Measurements from ENCODE around the gene NOX5.

Gene NOX5

DNA sequence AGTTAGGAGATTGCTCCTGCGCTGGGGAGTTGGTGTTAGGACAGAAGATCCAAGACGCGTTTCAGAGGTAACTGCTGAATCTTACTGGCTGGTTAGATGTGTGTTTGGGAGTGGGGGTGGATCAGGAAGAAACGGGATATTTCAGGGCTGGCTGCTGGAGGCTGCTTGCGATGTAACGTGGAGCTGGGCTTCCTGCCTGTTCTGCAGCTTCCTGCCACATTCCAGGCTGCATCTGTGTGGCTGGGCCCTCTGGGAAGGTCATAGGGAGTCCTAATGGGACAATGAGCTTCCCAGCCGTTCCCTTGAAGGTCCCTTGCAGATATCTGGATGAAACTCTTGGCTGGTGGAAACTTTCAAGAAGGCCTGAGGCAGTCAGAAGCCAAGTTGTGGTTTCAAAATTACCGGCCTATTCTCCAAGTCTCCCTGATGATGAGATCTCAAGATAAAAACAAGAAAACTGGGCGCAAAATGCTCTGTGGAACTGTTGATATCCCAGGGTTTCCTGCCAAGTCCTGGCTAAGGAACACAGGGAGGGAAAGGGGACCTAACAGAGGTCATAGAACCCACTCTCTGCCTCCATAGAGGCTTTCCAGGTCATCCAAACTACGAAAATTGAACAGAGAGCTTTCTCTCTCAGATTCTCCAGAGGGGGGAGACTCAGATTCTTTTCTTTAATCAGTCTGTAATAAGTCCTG, 67.0 kb downstream of the NOX5 start:
- DNase-seq (ENCODE audit: low spot score): peak; percentile 50

DNA sequence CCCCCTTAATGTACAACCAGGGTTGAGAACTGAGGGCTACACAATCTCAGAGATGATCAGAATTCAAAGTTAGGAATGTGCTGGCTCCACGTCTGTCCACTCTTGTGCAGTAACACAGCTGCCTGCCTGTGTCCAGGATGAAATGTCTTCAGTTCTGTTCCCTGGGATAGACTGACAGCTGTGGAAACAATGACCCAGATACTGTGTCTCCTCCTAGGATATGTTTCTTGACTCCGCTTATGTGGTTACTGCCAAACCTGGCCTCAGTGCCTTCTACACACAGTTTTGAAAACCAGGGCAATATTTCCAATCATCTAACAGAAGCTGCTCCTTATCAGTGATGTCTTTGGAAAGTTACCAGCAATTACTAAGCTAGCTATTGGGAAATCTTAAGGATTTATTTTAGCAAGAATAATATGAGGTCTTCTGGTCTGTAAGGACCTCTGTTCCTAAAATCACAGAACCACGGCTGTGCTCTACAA, 67.6 kb downstream of the NOX5 start:
- DNase-seq (ENCODE audit: low spot score): peak; percentile 39

DNA sequence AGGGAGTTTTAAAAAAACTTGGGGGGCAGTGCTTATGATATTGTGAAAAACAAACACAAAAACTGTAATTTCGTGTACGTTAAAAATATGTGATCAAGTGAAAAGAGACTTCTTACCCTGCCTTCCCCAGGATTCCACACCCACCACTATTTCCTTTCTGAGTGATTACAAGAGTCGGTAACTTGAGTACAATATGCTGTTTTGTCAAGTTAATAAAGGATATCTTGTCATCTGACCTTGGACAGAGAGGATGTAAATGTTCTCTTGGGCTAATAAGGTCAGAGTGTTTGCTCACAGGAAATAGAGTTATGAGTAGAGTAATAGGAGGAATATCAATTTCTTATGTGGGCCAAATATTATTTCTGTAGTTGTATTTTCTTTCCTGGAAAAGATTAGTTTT, 68.1 kb downstream of the NOX5 start:
- no peak for DNase-seq (ENCODE audit: low spot score)

DNA sequence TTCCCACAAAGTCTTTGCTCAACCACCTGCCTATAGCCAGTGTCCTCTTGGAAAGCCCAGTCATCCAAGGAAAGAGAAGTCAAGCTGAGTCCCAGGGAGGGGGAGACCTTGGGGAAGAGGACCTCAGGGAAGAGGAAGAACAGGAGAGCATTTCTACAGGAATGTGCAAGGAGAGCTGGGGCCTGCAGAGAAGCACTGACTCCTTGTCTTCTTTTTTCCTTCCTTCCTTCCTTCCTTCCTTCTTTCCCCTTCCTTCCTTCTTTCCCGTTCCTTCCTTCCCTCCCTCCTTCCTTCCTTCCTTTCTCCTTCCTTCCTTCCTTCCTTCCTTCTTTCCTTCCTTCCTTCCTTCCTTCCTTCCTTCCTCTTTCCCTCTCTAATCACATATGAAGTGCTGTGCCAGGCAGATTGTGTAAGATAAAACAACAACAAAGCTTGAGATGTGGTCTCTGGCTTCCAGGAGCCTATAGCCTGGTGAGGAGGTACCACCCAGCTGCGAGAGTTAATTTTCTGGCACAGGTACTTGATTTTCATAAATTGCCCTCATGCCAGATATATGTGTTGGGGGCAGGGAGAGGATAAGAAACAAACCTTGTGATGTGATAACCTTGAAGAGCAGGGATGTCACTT, 70.0 kb downstream of the NOX5 start:
- DNase-seq (ENCODE audit: low spot score): no peak

DNA sequence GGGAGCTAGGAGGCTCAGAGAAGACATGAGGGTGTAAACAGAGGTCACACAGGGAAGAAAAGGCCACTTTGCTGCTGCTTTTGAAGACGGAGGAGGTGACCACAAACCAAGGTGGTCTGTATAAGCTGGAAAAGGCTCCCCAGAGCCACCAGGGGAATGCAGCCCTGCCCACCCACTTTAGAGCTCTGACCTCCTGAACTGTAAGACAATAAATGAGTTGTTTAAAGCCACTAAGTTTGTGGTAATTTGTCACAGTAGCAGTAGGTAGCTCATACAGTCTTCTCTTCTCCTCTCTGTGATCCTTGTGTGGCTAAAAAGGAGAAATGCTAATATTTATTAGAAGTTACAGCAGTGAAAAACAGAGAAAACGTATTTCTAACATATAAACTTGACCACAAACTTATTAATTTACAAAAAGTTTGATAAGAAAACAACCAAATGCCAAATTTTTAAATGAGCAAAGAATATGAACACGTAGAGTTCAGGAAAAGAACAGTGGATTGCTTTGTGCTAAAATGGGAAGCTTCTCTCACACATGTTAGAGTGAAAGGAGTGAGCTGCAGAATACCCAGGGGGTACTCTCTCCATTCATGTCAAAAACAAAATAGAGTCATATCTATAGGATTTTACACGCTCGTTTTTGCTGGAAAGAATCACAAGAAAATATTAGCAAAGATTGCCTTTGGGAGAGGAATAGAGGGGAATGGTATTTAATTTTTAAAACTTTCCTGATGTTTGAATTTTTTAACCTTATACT, 71.0 kb downstream of the NOX5 start:
- DNase-seq (ENCODE audit: low spot score): no peak

DNA sequence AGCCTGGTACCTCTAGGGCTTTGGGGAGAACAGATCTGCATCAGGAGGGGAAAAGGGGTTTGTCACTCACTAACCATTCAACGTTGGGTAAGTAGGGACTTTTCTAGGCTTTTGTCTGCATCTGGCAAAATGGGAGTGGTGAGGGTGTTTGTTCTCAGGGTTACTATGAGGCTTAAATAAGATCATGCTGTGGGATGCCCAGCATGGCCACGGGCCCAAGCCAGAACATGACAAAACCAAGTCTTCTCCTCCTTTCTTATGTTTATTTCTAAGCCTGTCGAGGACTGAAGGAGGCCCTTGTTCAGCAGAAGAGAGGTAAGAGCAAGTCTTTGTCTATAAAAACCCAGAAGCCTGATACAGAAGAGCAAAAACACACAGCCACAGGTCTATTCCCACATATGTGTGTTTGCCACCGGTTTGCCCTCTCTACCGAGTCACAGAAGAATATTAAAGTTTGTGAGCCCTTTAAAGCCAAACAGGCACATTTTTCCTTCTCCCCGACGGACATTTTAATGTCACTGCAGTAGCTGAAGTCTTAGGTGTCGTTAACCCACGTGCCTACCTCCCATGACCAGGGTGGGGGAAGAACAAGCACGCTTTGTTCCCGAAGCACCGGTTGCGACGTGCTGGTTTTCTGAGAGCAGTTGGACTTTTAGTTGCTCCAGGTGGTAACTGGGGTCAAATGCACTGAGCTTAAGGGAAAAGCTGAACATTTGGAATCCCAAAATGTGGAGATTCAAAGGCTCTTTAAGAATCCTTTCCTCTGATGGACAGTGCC, 72.1 kb downstream of the NOX5 start:
- DNase-seq (ENCODE audit: low spot score): no peak

DNA sequence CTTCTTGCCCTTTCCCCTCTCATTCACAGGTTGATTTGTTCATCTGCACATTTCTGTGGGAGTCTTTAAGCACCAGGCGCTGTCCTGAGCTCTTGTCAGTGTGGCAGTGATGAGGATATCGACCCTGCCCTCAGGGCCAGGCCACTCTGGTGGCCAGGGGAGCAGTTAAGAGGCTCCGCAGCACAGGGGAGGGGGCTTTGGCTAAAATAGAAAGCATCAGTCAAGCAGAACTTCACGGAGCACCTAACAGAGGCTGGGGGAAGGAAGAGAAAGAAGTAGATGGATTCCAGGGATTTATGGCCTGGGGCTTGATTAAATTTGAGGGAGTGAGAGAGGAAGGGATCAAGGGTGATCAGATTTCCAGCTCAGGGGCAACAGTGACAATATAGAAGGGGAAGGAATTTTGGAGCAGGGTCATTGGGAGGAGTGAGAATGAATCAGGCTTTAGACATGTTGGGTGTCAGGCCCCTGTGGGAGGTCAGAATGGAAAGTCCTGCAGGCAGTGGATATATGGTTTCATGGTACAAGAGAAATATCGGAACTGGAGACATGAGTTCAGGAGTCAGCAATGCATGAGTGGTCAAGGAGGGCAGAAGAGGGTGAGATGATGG, 73.0 kb downstream of the NOX5 start:
- no peak for DNase-seq (ENCODE audit: low spot score)

DNA sequence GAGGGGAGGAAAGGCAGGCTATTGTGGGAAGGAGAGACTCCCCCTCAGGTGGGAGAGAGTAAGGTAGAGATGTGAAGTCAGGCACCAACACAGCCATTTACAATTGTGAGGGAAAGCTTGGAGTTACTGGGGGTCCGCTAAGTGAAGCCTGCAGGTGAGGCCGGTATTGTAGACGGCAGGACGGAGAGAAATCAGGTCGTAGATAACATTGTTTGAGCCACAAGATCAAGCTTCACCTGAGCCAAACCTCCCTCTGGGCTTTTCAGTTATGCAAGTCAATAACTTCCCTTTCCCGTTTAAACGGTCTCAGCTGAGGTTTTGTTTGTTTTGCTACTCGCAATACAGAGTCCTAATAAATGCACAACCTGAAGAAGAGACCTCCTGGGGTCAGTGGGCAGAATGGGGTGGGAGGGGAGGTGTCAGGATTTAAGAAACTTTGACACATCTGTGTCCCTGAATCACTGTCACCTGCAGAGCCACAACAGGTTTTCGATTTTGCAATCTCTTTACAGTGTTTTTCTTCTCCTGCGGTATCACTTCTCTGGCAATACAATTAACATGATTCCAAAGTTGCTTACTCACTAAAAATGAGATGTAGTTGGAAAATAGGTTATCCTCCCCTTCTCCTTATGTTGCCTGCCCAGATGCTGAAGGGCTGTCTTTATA, 73.9 kb downstream of the NOX5 start:
- no peak for DNase-seq (ENCODE audit: low spot score)

DNA sequence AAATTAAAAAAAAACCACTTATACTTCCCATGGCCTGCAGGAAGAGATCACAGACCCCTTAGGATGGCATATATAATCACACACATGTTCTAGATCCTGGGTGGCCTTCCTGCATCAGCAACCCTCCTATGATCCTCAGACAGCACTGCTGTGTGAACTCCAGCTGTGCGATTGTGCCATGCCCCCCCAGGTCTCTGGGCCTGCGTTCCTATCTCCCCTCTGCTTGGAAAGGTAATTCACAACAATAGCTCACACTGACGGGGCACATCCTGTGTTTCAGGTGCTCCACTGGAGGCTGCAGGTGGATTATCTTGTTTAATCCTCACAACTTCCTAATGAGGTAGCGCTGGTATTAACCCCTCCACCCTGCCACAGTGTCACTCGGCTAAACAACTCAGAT, 74.8 kb downstream of the NOX5 start:
- DNase-seq (ENCODE audit: low spot score): no peak

DNA sequence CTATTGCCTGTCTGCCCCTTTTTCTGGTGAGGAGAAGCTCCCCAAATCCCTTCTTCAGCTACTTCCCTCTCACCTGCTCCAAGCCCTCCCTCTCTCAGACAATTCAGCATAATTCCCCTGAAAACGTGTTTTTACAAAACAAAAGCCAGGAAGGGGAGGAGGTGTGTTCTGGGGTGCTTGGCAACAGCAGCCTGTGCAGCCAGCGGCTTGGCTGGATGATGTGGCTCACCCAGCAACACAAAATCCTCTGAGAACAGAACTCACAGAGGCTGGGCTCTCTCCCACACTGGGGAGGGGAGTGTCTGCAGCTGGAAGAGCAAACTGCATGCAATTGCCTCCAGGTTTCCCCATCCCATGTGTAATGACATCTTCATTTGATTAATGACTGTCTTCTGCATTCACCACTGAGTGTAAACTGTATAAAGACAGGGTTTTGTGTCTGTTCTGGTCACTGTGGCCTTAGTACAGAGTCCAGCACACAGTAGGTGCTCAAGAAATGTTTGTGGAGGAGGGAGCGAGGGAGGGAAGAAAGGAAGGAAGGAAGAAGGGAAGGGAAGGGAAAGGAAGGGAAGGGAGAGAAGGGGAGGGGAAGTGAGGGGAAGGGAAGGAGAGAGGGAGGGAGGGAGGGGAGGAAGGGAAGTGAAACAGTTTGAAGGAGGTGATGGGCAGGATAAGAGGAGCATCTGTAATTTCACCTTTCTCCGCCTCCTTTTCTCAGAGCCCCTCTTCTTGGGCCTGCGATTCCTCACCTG, 75.9 kb downstream of the NOX5 start:
- no peak for DNase-seq (ENCODE audit: low spot score)

DNA sequence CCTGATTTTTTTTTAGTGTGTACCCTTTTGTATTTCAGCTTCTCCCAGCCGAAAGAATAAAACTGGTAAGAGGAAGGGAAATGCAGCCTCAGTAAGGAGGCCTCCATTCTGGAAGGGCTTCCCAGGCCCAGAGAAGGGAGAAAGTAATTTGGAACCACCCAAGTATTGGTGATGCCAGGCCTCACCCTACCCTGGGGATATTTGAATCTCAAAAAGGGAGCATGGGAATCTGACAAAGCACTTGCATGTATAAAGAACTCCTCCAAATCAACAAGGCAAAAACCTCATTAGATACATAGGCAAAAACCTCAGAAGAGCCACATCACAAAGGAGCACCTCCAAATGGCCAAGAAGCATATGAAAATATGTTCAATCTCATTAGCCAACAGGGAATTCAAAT, 77.2 kb downstream of the NOX5 start:
- no peak for DNase-seq (ENCODE audit: low spot score)

DNA sequence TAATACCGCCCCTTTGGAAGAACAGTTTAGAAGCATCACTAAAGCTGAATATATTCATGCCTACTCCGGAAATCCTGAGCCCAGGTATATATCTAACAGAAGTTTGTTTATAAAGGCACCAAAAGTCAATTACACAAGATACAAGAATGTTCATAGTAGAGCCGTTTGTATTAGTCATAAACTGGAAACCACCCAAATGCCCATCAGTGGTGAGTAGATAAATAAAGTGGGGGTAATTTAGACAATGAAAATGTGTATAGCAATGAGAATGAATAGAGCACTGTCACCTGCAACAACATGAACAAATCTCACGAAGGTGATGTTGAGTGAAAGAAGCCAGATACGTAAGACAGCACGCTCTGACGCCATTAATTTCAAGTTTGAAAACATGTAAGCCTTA, 77.7 kb downstream of the NOX5 start:
- DNase-seq (ENCODE audit: low spot score): no peak

DNA sequence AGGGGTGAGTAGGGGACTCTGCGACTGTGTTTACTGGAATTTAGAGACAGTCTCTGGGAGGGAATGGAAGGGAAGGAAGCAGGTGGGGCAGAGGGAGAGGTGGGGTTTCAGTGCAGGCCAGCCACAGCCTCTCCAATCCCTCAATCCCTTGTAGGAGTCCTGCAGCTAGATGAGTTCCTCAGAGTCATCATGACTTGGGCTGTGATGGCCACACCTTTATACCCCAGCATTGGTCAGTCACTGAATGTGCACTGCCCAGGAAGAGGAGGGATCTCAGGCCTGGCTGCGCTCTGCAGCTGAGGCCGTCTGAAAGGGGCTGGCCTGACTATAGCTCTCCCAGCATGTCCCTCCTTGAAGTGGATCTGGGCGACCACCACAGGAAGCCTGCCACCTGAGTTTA, 78.6 kb downstream of the NOX5 start:
- no peak for DNase-seq (ENCODE audit: low spot score)

DNA sequence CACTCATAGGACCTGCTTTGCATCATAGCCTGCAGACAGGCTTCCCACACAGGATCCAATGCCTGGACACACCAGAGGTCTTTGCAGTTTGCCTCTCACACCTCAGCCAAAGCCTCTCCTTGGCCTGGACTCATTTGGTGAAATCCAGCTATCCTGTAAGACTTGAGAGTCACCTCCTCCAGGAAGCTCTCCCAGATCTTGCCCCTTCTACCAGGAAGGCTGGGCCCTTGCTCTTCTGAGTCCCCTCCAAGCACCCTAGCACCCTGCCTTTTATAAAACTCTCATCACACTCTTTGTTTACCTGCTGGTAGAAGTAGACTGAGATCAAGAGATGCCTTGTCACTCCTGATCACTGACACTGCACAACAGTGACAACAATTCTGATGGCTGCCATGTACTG, 79.1 kb downstream of the NOX5 start:
- DNase-seq (ENCODE audit: low spot score): no peak

DNA sequence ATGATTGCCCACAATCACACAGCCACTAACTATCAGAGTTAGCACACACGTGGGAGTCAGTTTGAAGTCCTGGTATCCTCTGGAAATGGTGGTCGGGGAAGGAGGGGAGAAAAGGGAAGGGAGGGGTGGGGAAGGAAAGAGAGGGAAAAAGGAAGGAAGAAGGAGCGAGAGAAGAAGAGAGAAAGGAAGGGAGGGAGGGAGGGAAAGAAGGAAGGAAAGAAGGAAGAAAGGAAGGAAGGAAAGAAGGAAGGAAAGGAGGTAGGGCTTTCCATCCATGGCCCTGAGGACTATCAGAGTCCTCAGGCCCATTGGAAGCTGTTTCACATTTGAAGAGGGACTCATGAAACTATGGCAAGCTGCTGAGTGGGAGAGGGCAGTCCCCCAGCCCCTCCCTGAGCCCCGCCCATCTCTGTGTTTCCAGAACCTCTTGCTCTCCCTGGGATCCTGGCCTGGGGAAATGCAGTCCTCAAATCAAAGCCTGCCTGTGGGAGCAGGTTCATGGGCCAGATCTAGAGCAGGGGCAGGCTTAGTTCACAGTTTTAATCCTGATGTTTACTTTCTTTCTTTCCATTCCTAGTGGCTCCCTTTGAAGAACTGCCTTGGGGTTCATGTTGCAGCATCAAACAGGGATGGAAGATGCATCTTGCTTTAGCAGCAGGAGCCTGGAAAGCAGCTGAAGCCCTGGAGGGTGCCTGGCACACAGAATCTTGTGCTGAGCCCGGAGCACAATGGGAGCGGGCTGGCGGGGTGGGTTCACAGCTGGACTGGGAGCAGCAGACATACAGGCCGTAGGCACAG, 79.8 kb downstream of the NOX5 start:
- no peak for DNase-seq (ENCODE audit: low spot score)

DNA sequence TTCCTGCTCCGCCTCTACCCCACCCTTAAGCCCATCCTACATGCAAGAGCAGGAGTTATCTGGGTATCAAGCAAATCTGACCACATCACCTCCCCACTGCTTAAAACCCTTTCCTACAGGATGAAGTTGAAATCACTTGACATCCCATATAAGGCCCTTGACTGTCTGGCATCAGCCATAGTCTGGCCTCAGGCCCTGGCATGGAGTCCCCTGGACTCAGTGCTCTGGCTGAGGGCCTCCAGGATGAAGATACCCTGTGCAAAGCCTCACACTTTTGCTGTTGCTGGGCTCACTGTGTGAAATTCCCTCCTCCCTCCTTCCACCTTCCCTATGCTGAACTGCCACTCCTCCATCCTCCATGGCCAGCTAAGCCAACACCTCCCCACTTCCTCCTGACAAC, 80.8 kb downstream of the NOX5 start:
- no peak for DNase-seq (ENCODE audit: low spot score)

DNA sequence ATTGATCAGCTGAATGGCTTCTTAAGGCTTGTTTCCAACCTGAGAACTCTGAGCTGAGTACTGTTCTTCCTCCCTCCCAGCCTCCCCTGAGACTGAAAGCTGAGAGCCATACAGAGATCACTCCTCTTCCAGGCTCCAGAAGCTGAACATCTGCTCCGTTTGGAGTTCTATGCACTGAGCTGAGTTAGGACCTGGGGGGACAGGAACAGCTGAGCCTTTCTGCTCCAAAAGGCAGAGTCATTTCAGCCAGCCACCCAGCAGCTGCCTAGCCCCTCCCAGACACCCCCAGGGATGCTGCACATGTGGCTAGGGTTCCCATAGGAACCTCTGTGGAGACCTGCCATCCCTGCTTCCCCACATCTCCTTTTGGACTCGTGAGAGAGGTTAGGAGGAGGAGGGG, 81.7 kb downstream of the NOX5 start:
- DNase-seq (ENCODE audit: low spot score): no peak

DNA sequence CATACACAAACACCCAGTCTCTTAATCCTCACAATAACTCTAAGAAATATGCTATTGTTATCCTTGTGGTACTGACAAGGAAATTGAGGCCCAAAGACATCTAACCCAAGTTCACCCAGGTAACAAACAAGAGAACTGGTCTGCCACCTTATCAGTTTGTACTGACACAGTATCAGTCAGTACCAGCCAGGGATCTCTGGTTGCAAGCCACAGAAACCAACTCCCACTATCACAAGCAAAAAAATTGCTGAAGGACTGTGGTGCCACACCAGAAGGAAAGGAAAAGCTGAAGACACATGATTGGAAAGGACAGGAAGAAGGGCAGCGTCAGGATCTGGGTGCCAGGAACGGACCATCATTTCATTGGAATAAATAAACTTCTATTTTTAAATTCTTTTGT, 82.1 kb downstream of the NOX5 start:
- DNase-seq (ENCODE audit: low spot score): no peak

DNA sequence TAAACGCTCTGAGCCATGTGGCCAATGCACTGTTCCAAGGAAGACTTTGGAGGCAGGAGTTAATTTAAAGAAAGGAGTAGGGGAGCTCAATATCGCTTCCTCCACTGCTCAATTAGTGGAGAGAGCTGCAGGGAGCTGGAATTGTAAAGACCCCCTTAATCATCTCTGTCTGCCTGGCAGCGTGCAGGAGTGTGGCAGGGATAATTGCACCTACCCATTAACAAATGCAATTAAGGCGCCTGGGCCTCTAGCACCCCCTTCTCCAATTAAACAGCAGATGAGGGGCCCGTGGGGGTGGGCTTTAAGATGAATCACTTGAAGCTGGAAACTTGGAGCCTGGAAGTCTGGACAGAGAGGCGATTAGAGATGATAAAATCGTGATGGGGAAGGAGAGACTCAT, 84.3 kb downstream of the NOX5 start:
- no peak for DNase-seq (ENCODE audit: low spot score)

DNA sequence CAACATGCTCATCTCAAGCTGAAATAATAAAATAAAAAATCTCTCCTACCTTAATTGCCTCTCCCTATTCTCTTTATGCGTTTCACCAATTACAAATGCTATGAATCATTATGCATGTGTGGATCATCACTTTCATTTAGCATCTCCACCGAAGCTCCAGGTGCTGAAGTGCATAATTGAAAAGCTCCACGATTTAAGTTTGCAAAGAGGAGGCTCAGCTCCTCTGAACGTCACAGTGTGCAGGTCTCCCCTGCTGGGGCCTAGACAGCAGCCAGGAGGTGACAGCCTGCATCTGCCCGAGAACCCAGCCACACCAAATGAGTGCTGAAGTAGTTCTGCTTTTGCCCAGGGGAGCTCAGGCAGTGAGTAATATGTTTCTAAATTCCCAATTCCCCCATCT, 85.4 kb downstream of the NOX5 start:
- no peak for DNase-seq (ENCODE audit: low spot score)
